Fibroblast of lung (primary cell): Measurements from ENCODE around the gene PCTP. TPM values are rescaled to one million over a fixed set of nuclear protein-coding genes. Genes with fewer than 3 reads are reported as not detected.
A peak's percentile ranks its signal among the peaks of the same experiment; 100 is the strongest.

Experiments
- DNase-seq, 2 donors: peaks; one replicate each; pipeline versions ENCODE4 v3.0.0 to v3.0.0-alpha.2; 2010; ENCODE audit warnings: low read depth in 2 of 2
- H2AFZ ChIP-seq: 2 replicates; pipeline ENCODE4 v1.5.1; 2012; ENCODE audit warnings: low read length, control low read depth, inconsistent platforms
- H3K27ac ChIP-seq: 2 replicates; pipeline ENCODE4 v1.5.1; 2011; ENCODE audit warnings: low read length, control low read depth; ENCODE audit not compliant: insufficient read depth
- H3K27me3 ChIP-seq: 2 replicates; pipeline ENCODE4 v1.5.1; 2011; ENCODE audit warnings: mild to moderate bottlenecking, low read length; ENCODE audit not compliant: control insufficient read depth, insufficient read depth
- H3K36me3 ChIP-seq: 2 replicates; pipeline ENCODE4 v1.5.1; 2011; ENCODE audit warnings: low read length; ENCODE audit not compliant: control insufficient read depth, insufficient read depth
- H3K4me1 ChIP-seq: 2 replicates; pipeline ENCODE4 v1.5.1; 2011; ENCODE audit warnings: low read length; ENCODE audit not compliant: control insufficient read depth, insufficient read depth; ENCODE audit errors: extremely low read depth
- H3K4me2 ChIP-seq: 2 replicates; pipeline ENCODE4 v1.5.1; 2011; ENCODE audit warnings: low read length, control low read depth; ENCODE audit not compliant: insufficient read depth; ENCODE audit errors: extremely low read depth
- H3K4me3 ChIP-seq, 4 experiments: fragments of 200-600 bp in 1 of 4; sonication (generic) in 1 of 4; replicated peaks in 1 of 4; 2 replicates each; pipeline ENCODE4 v1.5.1; 2011 to 2016; ENCODE audit warnings: low read length in 4 of 4, low read depth in 3 of 4, mild to moderate bottlenecking in 3 of 4, control low read depth in 2 of 4, inconsistent platforms in 1 of 4, mixed read lengths in 1 of 4; ENCODE audit not compliant: insufficient read depth in 1 of 4; ENCODE audit errors: control extremely low read depth in 1 of 4
- H3K79me2 ChIP-seq: 2 replicates; pipeline ENCODE4 v1.5.1; 2012; ENCODE audit warnings: mild to moderate bottlenecking, low read length, inconsistent platforms; ENCODE audit not compliant: control insufficient read depth, insufficient read depth
- H3K9ac ChIP-seq: 2 replicates; pipeline ENCODE4 v1.5.1; 2011; ENCODE audit warnings: mild to moderate bottlenecking, low read length, control low read depth; ENCODE audit not compliant: insufficient read depth
- H3K9me3 ChIP-seq: 2 replicates; pipeline ENCODE4 v1.5.1; 2012; ENCODE audit warnings: low read depth, low read length; ENCODE audit not compliant: control insufficient read depth, insufficient read depth
- H4K20me1 ChIP-seq: 2 replicates; pipeline ENCODE4 v1.5.1; 2011; ENCODE audit warnings: low read length; ENCODE audit not compliant: control insufficient read depth, insufficient read depth; ENCODE audit errors: extremely low read depth
- EZH2 ChIP-seq: IDR thresholded peaks from 2 replicates; pipeline ENCODE4 v1.5.1; 2012; ENCODE audit warnings: low read length, control low read depth, mild to moderate bottlenecking; ENCODE audit errors: missing control alignments
- polyA plus RNA-seq, 2 donors: library from polyadenylated mRNA; depleted of rRNA in 1 of 2; stranded (reverse) in 1 of 2; unstranded in 1 of 2; fragments of >200 nt; gene quantifications; 2 replicates each; pipeline ENCODE4 v1.2.1, GENCODE V29; 2011 to 2012; ENCODE audit warnings: missing spikeins in 1 of 2
- total RNA-seq: library from RNA; depleted of rRNA; stranded (reverse); fragments of >200 nt; gene quantifications from 2 replicates; pipeline ENCODE4 v1.2.1, GENCODE V29; 2014
- TF ChIP-seq, protein P1 (sequence below), 2 donors: IDR thresholded peaks in 1 of 2; conservative IDR thresholded peaks in 1 of 2; 1 replicate in 1 of 2; 2 replicates in 1 of 2; pipeline ENCODE4 v1.5.1; 2011 to 2012; ENCODE audit warnings: low read length in 2 of 2, control low read depth in 1 of 2, inconsistent platforms in 1 of 2, low read depth in 1 of 2, mild to moderate bottlenecking in 1 of 2

The PCTP gene
- total and polyA plus RNA-seq, 2 donors (not counting 1 experiment from before 2014, with no cell fraction given) = 20.4 to 20.6 TPM

DNA sequence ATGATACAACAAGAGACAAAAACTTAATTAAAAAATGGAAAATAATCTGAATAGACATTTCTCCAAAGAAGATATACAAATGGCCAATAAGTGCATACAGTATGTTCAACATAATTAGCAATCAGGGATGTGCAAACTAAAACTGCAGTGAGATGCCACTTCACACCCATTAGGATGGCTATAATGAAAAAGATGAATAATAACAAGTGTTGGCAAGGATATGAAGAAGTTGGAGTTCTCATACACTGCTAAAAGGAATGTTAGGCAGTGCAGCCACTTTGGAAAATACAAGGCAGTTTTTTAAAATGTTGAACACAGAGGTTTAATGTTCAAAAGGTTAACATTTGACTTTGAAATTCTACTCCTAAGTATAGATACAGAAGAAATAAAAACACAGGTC lies 69.8 kb downstream of the PCTP start:
- Histone ChIP-seq H3K9me3 (no peaks in the 10 kb centered on the region), H3K36me3 (no peaks in the 10 kb centered on the region), H3K4me2 (no peak overlapping the region), H4K20me1 (no peaks in the 10 kb centered on the region), H3K27me3 (no peaks in the 10 kb centered on the region), H2AFZ (no peak overlapping the region), H3K4me3 (no peak overlapping the region), H3K4me1 (no peaks in the 10 kb centered on the region), H3K9ac (no peak overlapping the region), H3K79me2 (no peaks in the 10 kb centered on the region), H3K27ac (no peak overlapping the region)
- DNase-seq = no peak
- TF ChIP-seq, protein P1, sequence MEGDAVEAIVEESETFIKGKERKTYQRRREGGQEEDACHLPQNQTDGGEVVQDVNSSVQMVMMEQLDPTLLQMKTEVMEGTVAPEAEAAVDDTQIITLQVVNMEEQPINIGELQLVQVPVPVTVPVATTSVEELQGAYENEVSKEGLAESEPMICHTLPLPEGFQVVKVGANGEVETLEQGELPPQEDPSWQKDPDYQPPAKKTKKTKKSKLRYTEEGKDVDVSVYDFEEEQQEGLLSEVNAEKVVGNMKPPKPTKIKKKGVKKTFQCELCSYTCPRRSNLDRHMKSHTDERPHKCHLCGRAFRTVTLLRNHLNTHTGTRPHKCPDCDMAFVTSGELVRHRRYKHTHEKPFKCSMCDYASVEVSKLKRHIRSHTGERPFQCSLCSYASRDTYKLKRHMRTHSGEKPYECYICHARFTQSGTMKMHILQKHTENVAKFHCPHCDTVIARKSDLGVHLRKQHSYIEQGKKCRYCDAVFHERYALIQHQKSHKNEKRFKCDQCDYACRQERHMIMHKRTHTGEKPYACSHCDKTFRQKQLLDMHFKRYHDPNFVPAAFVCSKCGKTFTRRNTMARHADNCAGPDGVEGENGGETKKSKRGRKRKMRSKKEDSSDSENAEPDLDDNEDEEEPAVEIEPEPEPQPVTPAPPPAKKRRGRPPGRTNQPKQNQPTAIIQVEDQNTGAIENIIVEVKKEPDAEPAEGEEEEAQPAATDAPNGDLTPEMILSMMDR (conservative IDR thresholded peaks at IDR 0.05 in 1 of 2, IDR thresholded peaks at IDR 0.05 in 1 of 2; ENCODE audit: low read depth in 1 of 2, low read length in 2 of 2) = no peak
- no peak for TF ChIP-seq EZH2

DNA sequence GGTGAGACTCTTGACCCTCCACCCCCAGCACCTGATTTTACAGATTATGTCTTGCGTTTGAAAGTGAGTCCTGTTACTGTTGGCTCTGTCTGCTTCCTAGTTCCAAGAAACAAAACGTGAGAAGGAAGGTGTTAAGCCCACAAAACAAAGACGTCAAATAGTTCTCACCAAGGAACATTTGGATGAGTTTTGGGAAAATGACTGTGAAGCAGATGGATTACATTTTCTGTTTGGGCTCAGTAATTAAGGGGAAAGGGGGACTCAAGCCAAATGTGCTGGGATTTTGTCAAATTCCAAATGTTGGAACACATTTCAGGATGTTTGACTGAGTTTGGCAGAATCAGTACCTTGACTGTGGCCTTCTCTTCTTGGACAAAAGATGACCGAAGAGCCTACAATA lies 71.2 kb downstream of the PCTP start:
- no peak overlapping the region for H3K4me2 ChIP-seq
- no peaks in the 10 kb centered on the region for H3K27me3 ChIP-seq
- no peak overlapping the region for H3K9ac ChIP-seq
- no peak overlapping the region for H3K4me3 ChIP-seq
- no peaks in the 10 kb centered on the region for H3K36me3 ChIP-seq
- no peak for DNase-seq
- H3K4me1 ChIP-seq = no peaks in the 10 kb centered on the region
- no peak overlapping the region for H3K27ac ChIP-seq
- no peaks in the 10 kb centered on the region for H3K9me3 ChIP-seq
- TF ChIP-seq, protein P1 (conservative IDR thresholded peaks at IDR 0.05 in 1 of 2, IDR thresholded peaks at IDR 0.05 in 1 of 2; ENCODE audit: low read depth in 1 of 2, low read length in 2 of 2) = no peak
- TF ChIP-seq EZH2 = no peak
- no peak overlapping the region for H2AFZ ChIP-seq
- no peaks in the 10 kb centered on the region for H3K79me2 ChIP-seq
- no peaks in the 10 kb centered on the region for H4K20me1 ChIP-seq

DNA sequence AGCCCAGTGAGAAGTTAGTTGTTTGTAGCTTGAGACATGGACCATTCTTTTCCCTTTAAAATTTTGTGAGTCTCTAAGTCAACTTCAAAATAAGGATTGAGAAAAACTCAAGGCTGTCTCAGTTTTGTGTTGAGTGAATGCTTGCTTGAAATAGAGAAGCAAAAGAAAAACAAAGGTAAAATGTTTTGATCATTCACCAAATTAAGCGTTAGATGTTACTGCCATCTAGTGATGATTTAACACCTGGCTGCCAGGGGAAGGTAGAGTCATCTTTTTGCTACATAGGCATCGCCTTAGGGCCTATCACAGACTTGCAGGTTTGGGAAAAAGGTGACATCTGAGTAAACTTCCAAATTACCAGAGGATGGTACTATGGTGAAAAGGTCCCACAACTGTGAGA lies 74.4 kb downstream of the PCTP start:
- TF ChIP-seq, protein P1 (conservative IDR thresholded peaks at IDR 0.05 in 1 of 2, IDR thresholded peaks at IDR 0.05 in 1 of 2; ENCODE audit: low read depth in 1 of 2, low read length in 2 of 2) = peak in 1 of 2 donors; percentile 11
- no peak for TF ChIP-seq EZH2
- no peak overlapping the region for H3K4me2 ChIP-seq
- no peaks in the 10 kb centered on the region for H4K20me1 ChIP-seq
- H2AFZ ChIP-seq = no peak overlapping the region
- H3K27me3 ChIP-seq = no peaks in the 10 kb centered on the region
- DNase-seq = no peak
- H3K9me3 ChIP-seq = no peaks in the 10 kb centered on the region
- H3K79me2 ChIP-seq = no peaks in the 10 kb centered on the region
- no peaks in the 10 kb centered on the region for H3K4me1 ChIP-seq
- H3K4me3 ChIP-seq = no peak overlapping the region
- no peak overlapping the region for H3K9ac ChIP-seq
- H3K36me3 ChIP-seq = no peaks in the 10 kb centered on the region
- H3K27ac ChIP-seq = no peak overlapping the region

Other genes with a start within 250 kb of the PCTP start
- gene SMIM36, start 239.6 kb upstream of the PCTP start, total RNA-seq = not detected in 2 replicates
- gene SMIM36, start 239.6 kb upstream of the PCTP start, polyA plus RNA-seq = not detected in 2 replicates
- 1.7 and 2.6 TPM in 2 replicates for gene TMEM100, start 28.2 kb upstream of the PCTP start, total RNA-seq
- gene TMEM100, start 28.2 kb upstream of the PCTP start, polyA plus RNA-seq = 2.2 and 3.5 TPM in 2 replicates